Measurements from ENCODE around the gene FOXF2. TPM values are rescaled to one million over a fixed set of nuclear protein-coding genes. Genes with fewer than 3 reads are reported as not detected.

The FOXF2 gene
- total RNA-seq, 2 donors from 2014 or later, result 0.26 TPM; not detected in 1

DNA sequence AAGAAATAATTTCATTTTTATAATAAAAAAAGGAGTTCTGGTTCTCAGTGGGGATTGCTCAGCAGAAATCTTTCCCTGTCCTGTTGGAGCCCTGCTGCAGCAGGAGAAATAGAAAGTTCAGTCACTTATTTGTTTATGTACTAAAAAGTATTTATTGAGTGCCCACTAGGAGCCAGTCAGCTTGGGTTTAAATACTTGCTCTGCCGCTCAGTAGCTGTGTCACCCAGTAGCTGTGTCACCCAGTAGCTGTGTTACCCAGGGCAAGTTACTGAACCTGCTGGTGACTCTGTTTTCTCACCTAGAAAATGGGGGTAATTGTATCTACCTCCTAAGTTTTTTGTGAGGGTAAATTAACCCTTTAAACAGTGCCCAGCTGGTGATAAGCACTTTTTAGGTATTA, 32.9 kb downstream of the FOXF2 start:
- intact Hi-C loops (cut with DNase I), result no loop called here

DNA sequence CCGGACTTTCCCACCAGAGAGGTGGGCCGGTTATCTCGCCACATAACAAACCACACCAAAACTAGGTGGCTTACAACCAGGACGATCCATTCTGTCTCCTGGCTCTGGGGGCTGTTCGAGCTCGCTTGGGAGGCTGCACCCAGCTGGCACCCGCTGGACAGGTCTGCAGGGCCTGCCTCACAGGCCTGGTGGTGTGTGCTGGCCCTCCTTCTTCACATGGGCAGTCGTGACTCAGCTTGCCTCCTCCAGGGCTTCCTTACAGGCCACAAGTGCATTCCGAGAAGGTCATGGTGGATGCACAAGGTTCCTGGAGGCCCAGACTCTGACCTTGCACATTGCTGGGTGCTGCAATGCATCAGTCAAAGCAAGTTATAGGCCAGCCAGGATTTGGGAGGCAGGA, 34.2 kb downstream of the FOXF2 start:
- no peak for TF ChIP-seq POLR2A (IDR thresholded peaks at IDR 0.05)
- TF ChIP-seq, protein P1, sequence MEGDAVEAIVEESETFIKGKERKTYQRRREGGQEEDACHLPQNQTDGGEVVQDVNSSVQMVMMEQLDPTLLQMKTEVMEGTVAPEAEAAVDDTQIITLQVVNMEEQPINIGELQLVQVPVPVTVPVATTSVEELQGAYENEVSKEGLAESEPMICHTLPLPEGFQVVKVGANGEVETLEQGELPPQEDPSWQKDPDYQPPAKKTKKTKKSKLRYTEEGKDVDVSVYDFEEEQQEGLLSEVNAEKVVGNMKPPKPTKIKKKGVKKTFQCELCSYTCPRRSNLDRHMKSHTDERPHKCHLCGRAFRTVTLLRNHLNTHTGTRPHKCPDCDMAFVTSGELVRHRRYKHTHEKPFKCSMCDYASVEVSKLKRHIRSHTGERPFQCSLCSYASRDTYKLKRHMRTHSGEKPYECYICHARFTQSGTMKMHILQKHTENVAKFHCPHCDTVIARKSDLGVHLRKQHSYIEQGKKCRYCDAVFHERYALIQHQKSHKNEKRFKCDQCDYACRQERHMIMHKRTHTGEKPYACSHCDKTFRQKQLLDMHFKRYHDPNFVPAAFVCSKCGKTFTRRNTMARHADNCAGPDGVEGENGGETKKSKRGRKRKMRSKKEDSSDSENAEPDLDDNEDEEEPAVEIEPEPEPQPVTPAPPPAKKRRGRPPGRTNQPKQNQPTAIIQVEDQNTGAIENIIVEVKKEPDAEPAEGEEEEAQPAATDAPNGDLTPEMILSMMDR (IDR thresholded peaks at IDR 0.05), result no peak
- DNase-seq, result no peak
- no peak overlapping the region for H3K4me3 ChIP-seq
- no peaks in the 10 kb centered on the region for H3K36me3 ChIP-seq (replicated peaks in 1 of 2; ENCODE audit: insufficient read depth in 1 of 2, low read depth in 2 of 2)
- WGBS, 2 donors, result 89 to 96% methylated on average over 3 to 9 of the region's 9 CpGs
- intact Hi-C loops (cut with DNase I), result no loop called here
- no peaks in the 10 kb centered on the region for H3K9me3 ChIP-seq
- H3K27me3 ChIP-seq, result no peaks in the 10 kb centered on the region
- no peaks in the 10 kb centered on the region for H3K4me1 ChIP-seq
- H3K27ac ChIP-seq, result no peak overlapping the region
- no peak for ATAC-seq

More for the DNA sequence above, 32.9 kb downstream of the FOXF2 start:
- no peaks in the 10 kb centered on the region for H3K27me3 ChIP-seq
- no peaks in the 10 kb centered on the region for H3K9me3 ChIP-seq
- ATAC-seq (no peak), DNase-seq (no peak)
- no peaks in the 10 kb centered on the region for H3K36me3 ChIP-seq (replicated peaks in 1 of 2; ENCODE audit: insufficient read depth in 1 of 2, low read depth in 2 of 2)
- WGBS, 2 donors, result 94 to 100% methylated on average over 1 of the region's 1 CpG
- H3K27ac ChIP-seq, result no peak overlapping the region
- no peaks in the 10 kb centered on the region for H3K4me1 ChIP-seq
- H3K4me3 ChIP-seq, result no peak overlapping the region
- TF ChIP-seq, protein P1 (IDR thresholded peaks at IDR 0.05), result no peak
- no peak for TF ChIP-seq POLR2A (IDR thresholded peaks at IDR 0.05)

DNA sequence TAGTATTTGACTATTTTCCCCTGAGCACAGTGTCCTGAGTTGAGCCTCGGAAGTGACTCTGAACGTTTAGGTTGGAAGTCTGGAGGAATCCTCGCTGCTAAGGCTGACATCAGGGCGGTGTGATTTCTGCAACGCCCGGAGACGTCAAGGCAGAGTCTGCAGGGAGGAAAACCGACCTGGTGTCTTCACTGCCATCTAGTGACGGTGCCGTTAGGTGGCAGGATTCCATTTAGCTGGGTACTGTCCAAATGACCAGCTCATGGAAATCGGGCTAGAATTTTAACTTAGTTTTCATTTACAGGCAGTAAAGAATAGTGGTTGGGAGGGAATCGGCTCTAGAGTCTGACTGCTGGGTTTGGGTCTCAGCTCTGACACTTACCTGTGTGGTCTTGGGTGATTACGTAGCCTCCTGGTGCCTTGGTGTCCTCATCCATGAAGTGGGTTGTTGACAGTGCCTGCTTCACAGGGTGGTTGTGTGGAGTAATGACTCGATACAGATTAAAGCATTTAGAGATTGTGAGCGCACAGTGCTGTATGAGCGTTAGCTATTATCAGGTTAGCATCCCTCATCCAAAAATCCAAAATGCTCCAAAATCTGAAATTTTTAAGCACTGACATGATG, 35.0 kb downstream of the FOXF2 start:
- Histone ChIP-seq H3K27me3 (no peaks in the 10 kb centered on the region), H3K9me3 (no peaks in the 10 kb centered on the region), H3K27ac (no peak overlapping the region), H3K36me3 (replicated peaks in 1 of 2; ENCODE audit: insufficient read depth in 1 of 2, low read depth in 2 of 2) (no peaks in the 10 kb centered on the region), H3K4me1 (no peaks in the 10 kb centered on the region), H3K4me3 (no peak overlapping the region)
- peak; percentile 55 to 67 (median 62) for DNase-seq
- no peak for TF ChIP-seq POLR2A (IDR thresholded peaks at IDR 0.05)
- TF ChIP-seq, protein P1 (IDR thresholded peaks at IDR 0.05), result peak; percentile 29 to 56 (median 42)
- intact Hi-C loops (cut with DNase I), result no loop called here
- 18 to 27% methylated on average over 13 to 16 of the region's 16 CpGs for WGBS, 2 donors
- peak; percentile 56 for ATAC-seq

DNA sequence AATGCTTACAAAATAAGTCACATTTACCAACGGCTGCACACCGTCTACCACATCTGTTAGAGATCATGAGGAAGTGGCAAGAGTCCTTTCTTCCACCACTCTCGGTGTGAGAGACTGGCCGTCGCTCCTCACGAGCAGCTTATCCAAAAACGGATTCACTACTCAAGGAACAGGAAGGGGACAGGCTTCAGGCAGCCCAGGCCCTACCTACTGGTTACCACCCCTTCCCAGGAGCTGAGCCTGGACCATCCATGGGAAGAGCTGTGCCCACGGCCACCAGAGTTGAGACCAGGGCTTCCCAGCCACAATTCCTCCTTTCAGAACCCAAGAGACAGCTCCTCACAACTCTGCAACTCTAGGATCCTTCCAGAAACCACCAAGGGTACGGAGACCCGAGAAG, 37.0 kb downstream of the FOXF2 start:
- Histone ChIP-seq H3K4me1 (no peaks in the 10 kb centered on the region), H3K9me3 (no peaks in the 10 kb centered on the region), H3K27me3 (no peaks in the 10 kb centered on the region), H3K27ac (no peak overlapping the region), H3K36me3 (replicated peaks in 1 of 2; ENCODE audit: insufficient read depth in 1 of 2, low read depth in 2 of 2) (no peaks in the 10 kb centered on the region), H3K4me3 (no peak overlapping the region)
- ATAC-seq, result no peak
- intact Hi-C loops (cut with DNase I), result no loop called here
- no peak for DNase-seq
- TF ChIP-seq POLR2A (IDR thresholded peaks at IDR 0.05), result no peak
- TF ChIP-seq, protein P1 (IDR thresholded peaks at IDR 0.05), result no peak
- 57 to 61% methylated on average over 10 of the region's 10 CpGs for WGBS, 2 donors

DNA sequence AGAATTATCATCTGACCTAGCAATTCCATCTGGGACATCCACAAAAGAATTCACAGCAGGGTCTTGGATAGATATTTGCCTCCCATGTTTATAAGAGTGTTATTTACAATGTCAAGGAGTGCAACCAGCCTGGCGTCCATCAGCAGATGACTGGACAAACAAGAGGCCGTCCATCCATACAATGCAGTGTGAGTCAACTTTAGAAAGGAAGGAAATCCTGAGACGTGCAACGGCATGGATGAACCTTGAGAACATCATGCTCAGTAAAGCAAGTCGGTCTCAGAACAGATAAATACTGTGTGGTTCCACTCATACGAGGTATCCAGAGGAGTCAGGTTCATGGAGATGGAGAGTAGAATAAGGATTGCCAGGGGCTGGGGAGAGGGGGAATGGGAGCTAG, 46.4 kb downstream of the FOXF2 start:
- no peak overlapping the region for H3K27ac ChIP-seq
- DNase-seq (no peak), ATAC-seq (no peak)
- H3K4me1 ChIP-seq, result no peaks in the 10 kb centered on the region
- no peak overlapping the region for H3K4me3 ChIP-seq
- WGBS, 2 donors, result 19 to 25% methylated on average over 6 of the region's 6 CpGs
- H3K27me3 ChIP-seq, result peaks cover 0 to 11% of the 10 kb centered on the region in 2 donors
- H3K36me3 ChIP-seq (replicated peaks in 1 of 2; ENCODE audit: insufficient read depth in 1 of 2, low read depth in 2 of 2), result no peaks in the 10 kb centered on the region
- H3K9me3 ChIP-seq, result no peaks in the 10 kb centered on the region
- intact Hi-C loops (cut with DNase I), result no loop called here
- TF ChIP-seq POLR2A (IDR thresholded peaks at IDR 0.05), result no peak
- TF ChIP-seq, protein P1 (IDR thresholded peaks at IDR 0.05), result no peak
